DMS153 treated with DMSO at 0.1 percent for 48 hours (cell line): ENCODE data around the gene RNU1-4.
"Not testable (repeated sequence)": the region's sequence is repeated elsewhere in the genome, so short reads cannot be mapped to it uniquely, and the experiment has no call there.

Experiments used
- DNase-seq: peaks from one replicate; lab custom pipeline; 2025; ENCODE audit not compliant: unreplicated experiment; lab: John Stamatoyannopoulos, UW

Gene RNU1-4

DNA sequence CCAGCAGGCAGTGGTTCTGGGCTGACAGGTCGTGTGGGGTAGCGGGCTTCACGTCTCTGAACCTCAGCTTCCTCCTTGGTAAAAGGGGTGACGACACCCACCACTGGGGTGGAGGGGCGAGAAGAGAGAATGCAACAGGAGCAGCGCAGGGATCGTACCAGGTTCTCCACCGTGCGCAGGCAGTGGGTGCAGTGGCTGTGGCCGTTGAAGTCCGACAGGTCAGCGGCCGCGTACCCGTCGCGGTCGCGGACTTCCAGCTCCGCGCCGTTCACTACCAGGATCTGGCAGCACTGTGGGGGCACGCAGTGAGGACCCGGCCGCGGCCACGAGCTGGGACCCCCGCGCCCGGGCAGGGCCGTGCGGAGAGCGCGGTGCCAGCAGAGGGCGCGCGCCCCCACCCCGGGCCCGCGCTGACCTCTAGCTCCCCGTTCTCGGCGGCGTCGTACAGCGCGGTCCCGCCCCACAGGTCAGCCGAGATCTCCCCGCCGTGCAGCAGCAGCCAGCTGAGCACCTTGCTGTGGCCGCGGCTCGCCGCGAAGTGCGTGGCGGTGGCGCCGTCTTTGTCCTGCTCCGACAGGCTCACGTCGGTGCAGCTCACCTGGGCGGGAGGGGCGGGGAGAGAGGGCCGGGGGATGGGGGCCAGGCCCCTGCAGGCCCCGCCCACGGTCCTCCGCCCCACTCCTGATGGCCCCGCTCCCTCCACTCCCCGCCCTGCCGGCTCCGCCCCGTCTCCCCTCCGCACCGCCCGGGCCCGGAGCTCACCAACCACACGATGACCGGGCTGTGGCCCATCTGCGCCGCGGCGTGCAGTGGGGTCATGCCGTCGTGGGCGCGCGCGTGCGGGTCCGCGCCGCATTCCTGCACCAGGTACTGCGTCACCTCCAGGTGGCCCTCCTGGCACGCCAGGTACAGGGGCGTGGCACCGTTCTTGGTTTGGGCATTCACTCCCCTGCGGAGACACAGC, 32.9 kb upstream of the RNU1-4 start:
- not testable (repeated sequence) for DNase-seq

DNA sequence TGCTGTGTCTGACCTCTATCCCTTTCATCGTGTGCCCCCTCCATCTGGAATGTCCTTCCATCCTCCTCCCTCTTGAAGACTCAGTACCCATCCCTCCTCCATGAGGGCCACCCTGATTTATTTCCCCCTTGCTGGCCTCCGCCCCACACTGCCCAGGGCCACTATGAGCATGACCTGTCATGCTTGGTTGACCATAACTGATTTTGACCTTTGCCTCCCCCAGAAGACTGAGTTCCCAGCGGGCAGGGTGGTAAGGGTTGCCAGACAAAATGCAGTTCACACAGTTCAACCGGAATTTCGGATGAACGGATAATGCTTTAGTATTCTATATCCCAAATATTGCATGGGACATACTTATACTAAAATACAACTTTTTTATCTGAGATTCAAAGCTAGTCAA, 31.6 kb upstream of the RNU1-4 start:
- DNase-seq: not testable (repeated sequence)

DNA sequence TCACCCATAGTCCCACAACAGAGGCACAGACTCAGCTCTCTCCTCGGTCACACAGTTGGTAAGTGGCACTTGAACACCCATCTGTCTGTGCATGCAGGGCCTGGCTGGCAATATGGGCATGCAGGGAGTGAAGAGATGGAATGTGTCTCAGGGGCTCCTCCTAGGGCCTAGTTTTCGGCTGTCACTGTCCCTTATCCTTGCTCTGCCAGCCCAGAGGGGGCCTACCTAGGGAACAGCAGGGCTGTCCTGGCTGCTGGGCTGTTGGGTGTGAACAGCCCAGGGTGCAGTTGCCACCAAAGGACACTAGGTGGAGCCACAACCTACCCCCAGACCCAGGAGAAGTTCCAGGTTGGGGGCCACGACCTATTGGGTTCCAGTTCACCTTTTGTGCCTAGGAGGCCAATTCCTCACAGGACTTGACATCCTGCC, 30.6 kb upstream of the RNU1-4 start:
- not testable (repeated sequence) for DNase-seq

DNA sequence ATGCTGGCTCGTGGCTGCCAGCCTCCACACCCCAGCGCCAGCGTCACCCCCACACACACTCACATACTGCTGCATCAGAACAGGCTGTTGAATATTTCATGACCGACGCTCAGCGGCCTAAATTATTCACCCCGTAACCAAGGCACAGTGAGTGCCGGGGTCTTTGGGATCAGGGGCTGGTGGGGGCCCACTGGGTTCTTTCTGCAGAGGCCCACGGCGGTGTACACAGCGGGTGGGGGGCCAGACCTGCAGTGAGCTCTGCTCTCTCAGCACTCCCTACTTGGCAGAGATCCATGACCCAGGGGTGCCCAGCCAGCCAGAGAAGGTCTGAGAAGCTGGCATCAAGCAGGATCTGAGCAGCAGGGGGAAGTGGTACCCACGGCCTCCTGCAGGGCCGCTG, 29.7 kb upstream of the RNU1-4 start:
- DNase-seq: not testable (repeated sequence)

DNA sequence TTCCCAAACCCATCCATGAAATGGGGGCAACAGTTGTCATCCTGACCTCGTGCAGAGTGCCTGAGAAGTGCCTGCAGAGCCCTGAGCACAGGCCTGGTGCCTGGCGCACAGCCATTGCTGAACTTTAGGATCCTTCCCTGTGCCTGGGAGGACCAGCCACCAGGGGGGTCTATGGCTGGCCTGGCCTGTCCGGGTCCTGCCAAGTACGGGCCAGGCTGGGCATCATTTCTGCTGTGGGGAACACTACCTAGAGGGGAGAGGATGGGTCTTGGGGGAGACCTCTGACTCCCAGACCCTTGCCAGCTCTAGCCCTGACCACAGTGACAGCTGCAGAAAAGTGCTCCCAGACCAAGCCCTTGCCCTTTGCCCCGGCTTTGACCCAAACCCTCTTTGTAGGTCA, 28.2 kb upstream of the RNU1-4 start:
- not testable (repeated sequence) for DNase-seq

DNA sequence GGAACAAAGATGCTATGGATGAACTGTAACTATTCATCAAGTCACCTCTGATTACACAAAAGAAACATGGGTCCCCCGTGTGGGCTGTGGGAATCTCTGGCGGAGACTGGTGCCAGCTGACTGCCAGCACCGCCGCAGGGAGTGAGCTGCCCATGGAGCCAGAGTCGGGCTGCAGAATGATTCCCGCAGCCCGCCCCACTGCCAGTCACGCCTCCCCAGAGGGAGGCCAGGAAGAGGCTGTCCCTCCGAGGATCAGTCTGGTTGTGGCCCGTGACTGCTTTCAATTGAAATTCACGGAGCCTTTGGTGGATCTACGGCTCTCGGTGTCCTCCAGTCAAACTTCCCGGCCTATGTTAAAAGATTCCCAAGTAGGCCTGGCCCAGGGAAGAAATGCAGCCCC, 27.7 kb upstream of the RNU1-4 start:
- not testable (repeated sequence) for DNase-seq

DNA sequence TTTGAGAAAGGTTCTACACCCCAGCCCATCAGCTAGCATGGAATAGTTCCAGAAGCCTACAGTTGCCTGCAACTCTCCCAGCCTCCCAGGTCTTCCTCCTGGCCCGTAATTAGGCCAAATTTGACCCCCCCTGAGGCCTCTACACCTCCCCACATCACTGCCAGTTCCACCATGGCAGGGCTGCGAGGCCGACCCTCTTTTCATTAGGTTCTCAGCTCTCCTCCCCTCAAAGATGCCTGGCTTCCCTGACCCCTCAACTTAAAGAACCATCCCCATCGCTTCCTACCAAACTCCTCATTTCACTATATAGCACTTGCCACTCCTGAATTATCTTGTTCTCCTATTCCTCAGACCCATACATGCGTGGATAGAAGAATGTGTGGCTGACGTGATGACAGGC, 27.3 kb upstream of the RNU1-4 start:
- not testable (repeated sequence) for DNase-seq

DNA sequence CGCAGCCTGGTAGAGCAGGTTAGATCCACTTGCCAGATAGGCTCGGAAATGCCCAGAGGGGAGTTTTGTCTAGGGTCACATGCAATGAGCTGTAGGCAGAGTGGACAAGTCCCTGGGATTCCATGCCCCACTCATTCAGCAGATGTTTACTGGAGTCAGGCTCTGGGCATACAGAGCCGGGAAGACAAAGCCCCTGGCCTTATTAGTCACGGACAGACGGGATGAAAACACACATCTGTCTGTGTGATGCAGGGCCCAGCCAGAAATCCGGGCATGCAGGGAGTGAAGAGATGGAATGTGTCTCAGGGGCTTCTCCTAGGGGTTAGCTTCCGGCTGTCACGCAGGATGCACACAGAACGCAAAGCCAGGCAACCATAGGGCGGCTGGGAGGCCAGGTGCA, 26.8 kb upstream of the RNU1-4 start:
- not testable (repeated sequence) for DNase-seq

DNA sequence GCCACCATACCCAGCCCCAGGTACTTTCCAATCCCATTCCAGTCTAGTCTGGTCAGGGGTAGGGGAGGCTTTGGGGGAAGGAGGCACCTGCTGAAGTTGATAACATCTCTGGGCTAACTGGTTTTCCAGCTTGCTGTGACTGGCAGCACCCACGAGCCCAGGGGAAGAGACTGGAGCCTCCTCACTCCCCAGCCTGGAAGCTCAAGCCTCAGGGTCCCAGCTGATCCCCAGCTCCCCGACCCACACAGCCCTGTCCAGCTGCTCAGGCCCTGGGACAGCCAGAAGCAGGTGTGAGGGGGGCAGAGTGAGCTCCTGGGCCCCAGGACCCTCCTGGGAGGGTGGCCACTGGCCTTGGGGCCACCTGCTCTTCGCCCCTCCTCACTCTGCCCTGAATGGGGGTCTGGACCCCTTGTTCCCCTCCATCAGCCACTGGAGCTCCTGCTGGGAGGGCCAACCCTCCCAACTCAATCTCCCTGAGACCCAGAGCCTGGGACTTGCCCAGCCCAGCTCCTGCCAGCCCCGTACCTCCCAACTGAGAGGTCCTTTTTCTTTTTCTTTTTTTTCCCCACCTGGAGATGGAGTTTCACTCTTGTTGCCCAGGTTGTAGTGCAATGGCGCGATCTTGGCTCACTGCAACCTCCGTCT, 23.5 kb upstream of the RNU1-4 start:
- DNase-seq: no peak

DNA sequence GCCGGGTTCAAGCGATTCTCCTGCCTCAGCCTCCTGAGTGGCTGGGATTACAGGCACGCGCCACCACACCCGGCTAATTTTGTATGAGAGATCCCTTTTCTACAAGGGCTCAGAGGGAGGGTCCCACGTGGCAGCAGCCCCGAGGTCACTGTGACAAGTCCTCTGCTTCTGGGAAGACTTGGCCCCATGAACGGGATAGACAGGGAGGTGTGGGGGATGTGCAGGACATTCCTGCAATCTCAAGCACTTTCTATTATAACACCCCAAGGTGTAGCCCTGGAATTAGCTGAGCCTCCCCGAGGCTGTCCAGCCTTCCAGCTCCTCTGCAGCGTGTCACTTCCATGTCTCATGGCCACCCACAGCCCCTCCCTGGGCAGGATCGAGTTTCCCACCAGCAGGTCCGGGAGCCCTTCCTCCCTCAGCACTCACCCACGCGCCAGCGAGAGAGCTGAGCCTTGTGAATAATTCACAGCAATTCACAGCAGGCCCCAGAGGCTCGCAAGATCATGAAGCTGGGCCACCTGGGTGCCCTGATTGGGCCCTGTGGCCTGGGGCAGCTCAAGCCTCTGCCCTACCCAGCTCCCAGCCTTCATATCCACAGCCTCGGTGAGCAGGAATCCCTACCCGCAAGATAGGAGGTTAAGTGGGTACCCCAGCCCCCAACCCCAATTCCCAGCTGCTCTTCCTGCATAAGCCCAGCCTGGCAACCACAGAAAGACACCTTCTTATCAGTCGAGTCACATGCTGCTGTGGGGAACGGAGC, 22.8 kb upstream of the RNU1-4 start:
- no peak for DNase-seq

DNA sequence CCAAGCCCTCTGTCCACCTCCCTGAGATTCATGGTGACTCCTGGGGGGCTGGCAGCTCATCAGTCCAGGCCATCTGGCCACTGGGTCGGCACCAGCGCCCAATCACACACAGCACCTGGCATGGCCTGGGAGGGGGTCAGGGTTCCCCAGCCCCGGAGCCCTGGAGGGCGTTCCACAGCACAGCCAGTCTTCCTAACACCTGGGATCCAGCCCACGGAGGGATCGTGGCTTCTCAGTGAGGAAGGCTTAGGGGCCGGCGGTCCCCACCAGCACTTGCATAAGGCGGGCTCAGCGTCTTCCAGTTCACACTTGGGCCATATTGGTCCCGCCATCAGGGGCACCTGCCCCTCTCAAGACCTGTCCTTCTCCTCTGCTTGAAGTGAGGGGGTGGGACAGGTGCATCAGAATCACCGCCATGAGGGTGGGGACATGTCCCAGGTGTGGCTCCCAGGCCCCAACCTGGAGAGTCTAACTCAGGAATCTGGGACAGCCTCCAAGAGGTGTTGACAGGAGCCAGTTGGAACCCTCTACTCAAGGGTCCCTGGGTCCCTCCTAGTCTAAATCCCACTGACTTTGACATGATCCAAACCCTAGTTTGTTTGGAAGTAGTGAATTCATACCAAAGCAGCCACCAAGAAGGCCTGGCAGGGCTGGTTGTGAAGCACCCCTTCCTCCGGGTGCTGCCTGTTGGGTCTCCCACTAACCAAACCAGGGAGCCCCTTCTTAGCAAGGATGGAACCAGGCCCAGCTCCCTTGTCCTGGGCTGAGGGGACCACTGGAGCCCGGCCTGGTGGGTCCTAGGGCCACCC, 22.0 kb upstream of the RNU1-4 start:
- DNase-seq: not testable (repeated sequence)

DNA sequence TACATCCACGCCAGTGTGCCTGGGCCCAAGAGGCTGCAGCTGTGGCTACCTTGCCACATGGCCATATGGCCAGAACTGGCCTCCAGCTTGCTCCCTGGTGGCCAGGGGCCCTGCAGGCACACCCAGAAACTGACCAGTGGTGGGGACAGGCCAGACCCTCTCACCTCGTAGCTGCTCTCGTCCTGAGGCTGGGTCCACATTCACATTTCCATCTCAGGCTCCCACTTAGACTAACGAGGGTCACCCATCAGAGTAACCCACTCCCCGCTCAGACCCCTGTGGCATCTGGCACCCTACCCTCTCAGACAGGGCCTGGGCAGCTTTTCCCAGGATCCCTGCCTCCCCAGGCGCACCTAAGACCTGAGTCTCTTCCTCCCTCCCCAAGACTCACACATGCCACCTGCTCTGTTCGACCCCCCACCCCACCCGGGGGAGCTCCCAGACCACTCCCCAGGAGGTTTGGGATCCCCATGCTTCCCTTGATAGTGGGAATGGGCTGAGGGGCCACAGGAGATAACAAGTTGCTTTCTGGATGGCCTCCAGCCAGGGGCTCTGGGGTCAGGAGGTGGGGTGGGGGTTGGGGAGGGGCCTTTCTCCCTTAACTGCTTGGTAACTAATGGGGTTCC, 21.3 kb upstream of the RNU1-4 start:
- DNase-seq: no peak

DNA sequence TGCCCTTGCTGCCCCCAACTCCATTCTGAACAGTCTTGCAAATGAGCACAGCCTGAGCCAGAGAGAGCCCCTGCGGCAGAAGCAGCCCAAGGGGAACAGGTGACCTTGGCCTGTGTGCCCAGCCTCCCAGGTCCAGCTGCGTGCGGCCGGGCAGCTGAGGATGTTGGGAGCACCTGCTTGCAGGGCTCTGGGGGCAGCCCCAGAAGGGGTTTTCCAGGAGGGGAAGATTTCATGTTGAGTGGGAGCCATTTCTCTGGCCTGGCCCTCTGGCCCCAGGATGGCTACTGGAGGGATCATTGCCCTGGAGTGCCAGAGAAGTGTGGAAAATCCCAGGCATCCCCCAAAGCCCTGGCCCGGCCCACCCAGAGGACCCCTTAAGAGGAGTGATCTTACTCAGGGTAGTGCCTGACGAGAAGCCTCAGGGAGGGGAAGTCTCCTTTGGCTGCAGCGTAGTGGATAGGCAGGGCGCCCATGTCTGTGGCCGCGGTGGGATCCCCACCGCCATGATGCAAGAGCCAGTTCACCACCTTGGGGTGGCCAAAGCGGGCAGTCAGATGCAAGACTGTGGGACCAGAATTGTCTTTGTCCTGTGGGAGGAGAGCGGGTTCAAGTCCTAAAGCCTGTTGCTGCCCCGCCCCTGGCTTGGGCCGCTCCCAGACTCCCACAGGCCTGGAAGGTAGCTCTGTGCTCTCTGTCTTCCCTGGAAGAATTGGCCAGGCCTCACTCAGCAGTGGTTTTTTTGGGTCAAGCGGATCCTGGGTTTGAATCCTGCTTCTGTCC, 20.6 kb upstream of the RNU1-4 start:
- DNase-seq: no peak

DNA sequence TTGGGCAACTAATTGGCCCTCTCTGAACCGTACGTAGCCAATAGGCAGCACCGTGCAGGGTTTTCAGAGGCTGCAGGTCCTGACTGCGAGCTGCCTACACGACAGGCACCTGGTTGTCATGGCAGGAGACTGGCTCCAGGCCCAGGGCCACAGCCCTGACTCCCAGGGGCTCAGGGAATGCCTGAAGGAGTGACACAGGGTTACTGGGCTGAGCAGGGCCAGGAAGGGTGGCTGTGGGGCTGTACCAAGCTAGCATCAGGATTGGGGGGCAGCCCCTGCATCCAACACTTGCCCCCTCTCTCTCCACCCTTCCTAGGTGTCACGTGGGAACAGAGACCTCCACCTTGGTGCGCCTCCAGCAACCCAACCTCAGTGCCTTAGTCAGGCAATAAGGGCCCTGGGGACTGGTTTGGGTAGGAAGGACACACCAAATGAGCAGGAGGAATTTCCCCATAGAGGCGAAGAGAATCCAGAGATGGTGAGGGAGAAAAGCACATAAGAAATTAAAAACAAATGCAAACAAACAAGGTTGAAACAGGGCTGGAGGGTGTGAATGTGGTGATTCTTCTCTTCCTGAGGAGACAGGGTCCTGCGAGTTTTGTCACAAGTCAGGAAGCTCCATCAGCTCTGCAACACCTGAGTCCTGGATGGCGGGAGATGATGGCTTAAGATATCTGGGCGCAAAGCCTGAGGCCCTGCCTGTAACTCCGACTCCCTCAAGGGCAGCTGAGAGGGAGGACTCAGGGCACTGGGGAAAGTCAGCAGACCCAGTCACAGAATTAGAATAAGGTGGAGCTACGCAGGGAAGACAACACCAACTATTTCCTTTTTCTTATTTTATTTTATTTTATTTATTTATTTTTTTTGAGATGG, 19.7 kb upstream of the RNU1-4 start:
- DNase-seq: no peak

DNA sequence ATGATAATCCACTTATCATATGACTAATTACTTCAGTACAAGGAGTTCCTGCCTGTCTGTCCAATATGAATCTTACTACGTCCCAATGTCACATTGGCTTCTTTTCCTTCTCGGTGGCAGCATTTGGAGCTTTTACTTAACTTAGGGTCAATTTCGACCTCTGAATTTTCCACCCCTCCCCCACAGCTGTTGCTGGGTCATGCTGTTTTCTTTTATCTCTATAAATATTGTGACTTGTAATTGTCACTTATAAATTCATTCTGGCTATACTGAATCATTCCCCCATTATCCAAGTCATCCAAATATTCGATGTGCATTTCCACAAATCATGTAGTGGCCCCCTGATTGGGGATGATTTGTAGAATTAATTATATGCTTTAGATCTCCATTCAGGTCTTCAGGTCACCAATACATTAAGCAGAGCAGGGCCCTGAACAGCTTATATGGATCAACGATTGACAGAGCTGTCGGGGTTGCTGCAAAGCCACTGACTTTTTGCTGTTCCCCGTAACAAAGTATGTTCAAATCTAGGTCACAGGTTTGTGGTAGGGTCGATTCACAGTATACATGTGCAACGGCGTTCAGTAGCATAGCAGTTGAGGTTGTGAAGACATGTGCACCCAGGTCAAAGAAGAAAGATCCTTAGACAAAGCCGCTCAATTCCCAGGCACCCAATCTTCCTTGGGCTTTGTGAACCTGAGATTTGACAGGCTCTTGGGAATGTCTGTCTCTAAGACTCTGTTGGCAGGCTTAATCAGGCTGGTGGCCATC, 18.3 kb upstream of the RNU1-4 start:
- DNase-seq: no peak

DNA sequence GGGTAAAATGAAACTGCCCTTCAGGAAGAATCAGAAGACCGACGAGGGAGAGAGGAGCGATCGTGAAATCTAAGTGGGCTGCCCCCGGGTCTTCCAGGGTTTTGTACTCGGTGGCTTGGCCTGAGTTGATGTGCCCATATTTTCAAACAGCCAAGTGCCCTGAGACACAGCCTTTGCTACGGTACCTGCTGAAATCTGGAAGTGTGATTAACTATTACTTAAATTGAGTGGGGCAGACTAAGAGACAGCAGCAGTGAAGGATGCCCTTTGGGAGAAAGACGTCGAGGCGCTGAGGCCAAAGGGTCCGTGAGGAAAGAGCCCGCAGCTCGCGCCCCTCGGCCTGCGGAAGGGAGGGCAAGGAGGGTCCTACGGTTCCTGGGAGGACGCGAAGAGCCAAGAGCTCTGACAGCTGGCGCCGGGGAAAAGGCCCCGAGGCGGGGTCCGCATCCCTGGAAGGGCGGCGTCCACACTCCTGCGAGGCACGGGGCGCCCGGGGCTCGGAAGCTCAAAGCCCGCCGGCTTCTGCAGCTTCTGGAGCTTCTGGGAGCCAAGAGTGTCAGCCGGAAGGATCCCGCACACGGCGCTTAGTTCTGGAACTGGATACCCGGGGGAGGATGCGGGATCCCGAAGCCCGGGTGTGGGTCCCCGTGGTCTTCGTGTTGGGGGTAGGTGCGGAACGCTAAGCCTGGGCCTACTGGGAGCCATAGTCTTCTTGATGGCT, 15.4 kb upstream of the RNU1-4 start:
- no peak for DNase-seq
